Hepatocyte (in vitro differentiated cells): ENCODE measurements around the gene TBC1D1. TPM values are rescaled to one million over a fixed set of nuclear protein-coding genes. Genes with fewer than 3 reads are reported as not detected.

Experiments
- DNase-seq: peaks from one replicate; pipeline ENCODE4 v3.0.0-alpha.2; 2016; ENCODE audit warnings: low spot score
- H2AFZ ChIP-seq: fragments of 200-600 bp; sonication (generic); 2 replicates; pipeline ENCODE4 v1.6.0; 2016; ENCODE audit warnings: antibody characterized with exemption, mild to moderate bottlenecking
- H3K27ac ChIP-seq: fragments of 200-600 bp; sonication (generic); 2 replicates; pipeline ENCODE4 v1.5.1; 2016; ENCODE audit warnings: mild to moderate bottlenecking
- H3K27me3 ChIP-seq: fragments of 200-600 bp; sonication (generic); 2 replicates; pipeline ENCODE4 v1.6.1; 2016
- H3K36me3 ChIP-seq: fragments of 200-600 bp; sonication (generic); replicated peaks from 2 replicates; pipeline ENCODE4 v1.5.1; 2016; ENCODE audit warnings: low read depth; ENCODE audit not compliant: insufficient read depth
- H3K4me1 ChIP-seq: fragments of 200-600 bp; sonication (generic); 2 replicates; pipeline ENCODE4 v1.5.1; 2016; ENCODE audit warnings: mild to moderate bottlenecking, moderate library complexity; ENCODE audit not compliant: insufficient read depth
- H3K4me2 ChIP-seq: fragments of 200-600 bp; sonication (generic); 2 replicates; pipeline ENCODE4 v1.6.0; 2016
- H3K4me3 ChIP-seq: fragments of 200-600 bp; sonication (generic); 2 replicates; pipeline ENCODE4 v1.5.1; 2016; ENCODE audit warnings: mild to moderate bottlenecking
- H3K79me2 ChIP-seq: fragments of 200-600 bp; sonication (generic); 2 replicates; pipeline ENCODE4 v1.6.0; 2017; ENCODE audit warnings: mild to moderate bottlenecking
- H3K9me2 ChIP-seq: fragments of 200-600 bp; sonication (generic); replicated peaks from 2 replicates; pipeline ENCODE4 v1.6.0; 2017; ENCODE audit warnings: mild to moderate bottlenecking; ENCODE audit not compliant: insufficient read depth
- H3K9me3 ChIP-seq: fragments of 200-600 bp; sonication (generic); 2 replicates; pipeline ENCODE4 v1.5.1; 2016; ENCODE audit warnings: low read depth, mild to moderate bottlenecking
- H4K20me1 ChIP-seq: fragments of 200-600 bp; sonication (generic); 2 replicates; pipeline ENCODE4 v1.6.0; 2016; ENCODE audit warnings: mild to moderate bottlenecking; ENCODE audit not compliant: insufficient read depth, poor library complexity, severe bottlenecking
- EZH2 ChIP-seq: fragments of 200-600 bp; sonication (generic); IDR thresholded peaks from 2 replicates; pipeline ENCODE4 v1.6.1; 2016; ENCODE audit warnings: antibody characterized with exemption, mild to moderate bottlenecking, borderline replicate concordance
- EZH2phosphoT487 ChIP-seq: fragments of 200-600 bp; sonication (generic); IDR thresholded peaks from one replicate; pipeline ENCODE4 v1.6.1; 2018; ENCODE audit warnings: antibody characterized with exemption, mild to moderate bottlenecking, low read depth, moderate library complexity; ENCODE audit not compliant: unreplicated experiment, severe bottlenecking
- WGBS: methylation state at CpG from one replicate; pipeline ENCODE4 v1.1.6; 2016; ENCODE audit warnings: low lambda C conversion rate; ENCODE audit errors: missing lambda C conversion rate; 5-methylcytosine and 5-hydroxymethylcytosine counted together
- polyA plus RNA-seq: library from polyadenylated mRNA; unstranded; fragments of >200 nt; fragmentation: Nextera tagmentation; extraction: Ambion mirVana; gene quantifications from 2 replicates; pipeline ENCODE4 v1.2.1, GENCODE V29; 2016
- total RNA-seq: library from RNA; depleted of rRNA; stranded (reverse); fragments of >200 nt; gene quantifications from 2 replicates; pipeline ENCODE4 v1.2.3, GENCODE V29; 2014
- TF ChIP-seq, protein P1 (sequence below): fragments of 200-600 bp; sonication (generic); IDR thresholded peaks from 2 replicates; pipeline ENCODE4 v1.5.1; 2016; ENCODE audit warnings: antibody characterized with exemption, mild to moderate bottlenecking; ENCODE audit not compliant: poor library complexity

The TBC1D1 gene
- total and polyA plus RNA-seq, 2 experiments from 2014 or later, result 45.6 to 117 TPM

DNA sequence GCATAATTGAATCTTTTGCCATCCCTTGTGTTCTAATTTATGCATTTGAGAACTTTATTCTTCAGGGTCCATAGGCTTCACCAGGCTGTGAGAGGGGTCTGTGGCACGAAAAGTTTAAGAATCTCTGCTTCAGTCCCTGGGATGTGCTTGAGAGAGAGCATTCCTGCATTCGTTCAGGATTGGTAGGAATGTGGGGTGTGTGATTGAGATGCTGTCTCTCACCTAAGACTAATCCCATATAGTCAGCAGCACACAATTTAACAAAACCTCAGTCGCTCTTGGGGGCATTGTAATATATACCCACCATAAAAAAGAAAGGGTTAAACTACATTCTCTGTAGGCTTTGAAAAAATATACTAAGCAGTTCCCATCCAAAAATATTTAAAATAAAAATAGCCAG is 111.0 kb downstream of the TBC1D1 start:
- no peaks in the 10 kb centered on the region for H3K27me3 ChIP-seq
- no peaks in the 10 kb centered on the region for H3K36me3 ChIP-seq
- no peaks in the 10 kb centered on the region for H4K20me1 ChIP-seq
- peaks cover 74% of the 10 kb centered on the region for H3K79me2 ChIP-seq
- H3K9me3 ChIP-seq, result no peaks in the 10 kb centered on the region
- H3K27ac ChIP-seq, result no peak overlapping the region
- no peak for DNase-seq
- H3K9me2 ChIP-seq, result no peaks in the 10 kb centered on the region
- H3K4me2 ChIP-seq, result no peak overlapping the region
- peaks cover 16% of the 10 kb centered on the region for H3K4me1 ChIP-seq
- WGBS, result 67% methylated on average over 3 of the region's 3 CpGs
- TF ChIP-seq EZH2phosphoT487 (no peak), EZH2 (no peak)
- TF ChIP-seq, protein P1, sequence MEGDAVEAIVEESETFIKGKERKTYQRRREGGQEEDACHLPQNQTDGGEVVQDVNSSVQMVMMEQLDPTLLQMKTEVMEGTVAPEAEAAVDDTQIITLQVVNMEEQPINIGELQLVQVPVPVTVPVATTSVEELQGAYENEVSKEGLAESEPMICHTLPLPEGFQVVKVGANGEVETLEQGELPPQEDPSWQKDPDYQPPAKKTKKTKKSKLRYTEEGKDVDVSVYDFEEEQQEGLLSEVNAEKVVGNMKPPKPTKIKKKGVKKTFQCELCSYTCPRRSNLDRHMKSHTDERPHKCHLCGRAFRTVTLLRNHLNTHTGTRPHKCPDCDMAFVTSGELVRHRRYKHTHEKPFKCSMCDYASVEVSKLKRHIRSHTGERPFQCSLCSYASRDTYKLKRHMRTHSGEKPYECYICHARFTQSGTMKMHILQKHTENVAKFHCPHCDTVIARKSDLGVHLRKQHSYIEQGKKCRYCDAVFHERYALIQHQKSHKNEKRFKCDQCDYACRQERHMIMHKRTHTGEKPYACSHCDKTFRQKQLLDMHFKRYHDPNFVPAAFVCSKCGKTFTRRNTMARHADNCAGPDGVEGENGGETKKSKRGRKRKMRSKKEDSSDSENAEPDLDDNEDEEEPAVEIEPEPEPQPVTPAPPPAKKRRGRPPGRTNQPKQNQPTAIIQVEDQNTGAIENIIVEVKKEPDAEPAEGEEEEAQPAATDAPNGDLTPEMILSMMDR, result no peak
- no peak overlapping the region for H2AFZ ChIP-seq
- H3K4me3 ChIP-seq, result no peak overlapping the region

DNA sequence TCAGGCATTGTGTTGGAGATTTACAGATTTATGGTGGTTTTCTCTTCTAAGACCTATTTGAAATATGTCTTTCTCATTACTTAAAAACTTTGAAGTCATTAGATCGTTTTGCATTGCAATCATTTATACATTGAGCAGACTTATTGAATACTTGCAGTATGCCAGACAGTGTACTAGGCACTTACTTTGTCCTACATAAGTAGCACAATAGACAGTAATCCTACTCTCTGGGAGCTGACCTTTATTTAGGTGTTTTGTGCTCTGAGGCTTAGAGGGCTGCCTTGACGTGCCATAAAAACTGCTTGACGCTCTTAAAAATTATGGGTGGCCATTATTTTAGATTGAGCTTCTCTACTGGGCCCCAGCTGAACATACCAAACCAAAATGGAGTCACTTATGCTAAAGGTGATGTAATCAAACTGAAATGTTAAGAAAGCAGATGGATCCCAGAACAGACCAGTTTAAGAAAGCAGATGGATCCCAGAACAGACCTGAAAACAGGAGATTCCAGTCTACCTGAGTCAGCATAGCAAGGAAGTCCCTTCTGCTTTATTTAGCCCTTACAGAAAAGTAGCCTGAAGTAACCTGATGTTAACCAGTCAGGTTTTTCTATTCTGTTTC is 111.7 kb downstream of the TBC1D1 start:
- Histone ChIP-seq H3K9me2 (no peaks in the 10 kb centered on the region), H3K27ac (peak overlapping the region; percentile 2), H3K4me3 (no peak overlapping the region), H3K79me2 (peaks cover 74% of the 10 kb centered on the region), H4K20me1 (no peaks in the 10 kb centered on the region), H3K36me3 (no peaks in the 10 kb centered on the region), H3K4me2 (no peak overlapping the region), H3K27me3 (no peaks in the 10 kb centered on the region), H3K4me1 (peaks cover 16% of the 10 kb centered on the region), H3K9me3 (no peaks in the 10 kb centered on the region), H2AFZ (no peak overlapping the region)
- WGBS, result 86% methylated on average over 3 of the region's 3 CpGs
- TF ChIP-seq EZH2, result no peak
- TF ChIP-seq, protein P1, result no peak
- no peak for TF ChIP-seq EZH2phosphoT487
- DNase-seq, result no peak

GRCh38 chr4:38003102-38003501 is 112.2 kb downstream of the TBC1D1 start:
- no peaks in the 10 kb centered on the region for H3K9me3 ChIP-seq
- TF ChIP-seq EZH2phosphoT487 (no peak), EZH2 (no peak)
- TF ChIP-seq, protein P1, result no peak
- no peak overlapping the region for H3K4me3 ChIP-seq
- no peak overlapping the region for H2AFZ ChIP-seq
- H3K4me1 ChIP-seq, result peaks cover 17% of the 10 kb centered on the region
- DNase-seq, result no peak
- H3K4me2 ChIP-seq, result no peak overlapping the region
- WGBS, result 80% methylated on average over 3 of the region's 3 CpGs
- H3K27me3 ChIP-seq, result no peaks in the 10 kb centered on the region
- H3K27ac ChIP-seq, result peak overlapping the region; percentile 22
- H3K36me3 ChIP-seq, result no peaks in the 10 kb centered on the region
- H3K9me2 ChIP-seq, result no peaks in the 10 kb centered on the region
- H4K20me1 ChIP-seq, result no peaks in the 10 kb centered on the region
- H3K79me2 ChIP-seq, result peaks cover 73% of the 10 kb centered on the region
